Measurements from ENCODE around the gene BPHL.
"Not testable (repeated sequence)": the region's sequence is repeated elsewhere in the genome, so short reads cannot be mapped to it uniquely, and the experiment has no call there.

BPHL gene

GRCh38 chr6:3157131-3157933 lies 38.8 kb downstream of the BPHL start, which contains the start of gene TUBB2A:
TUBB2A (minus strand) TSS chr6:3157544; CDS start chr6:3157463, 81 bp downstream.
- peak; percentile 71 to 86 (median 82) for DNase-seq

- peak; percentile 15 to 55 (median 28) for DNase-seq
Observed at GRCh38 chr6:3159805-3160781, 41.6 kb downstream of the BPHL start.

GRCh38 chr6:3162067-3162497 lies 43.6 kb downstream of the BPHL start:
- DNase-seq, result no peak

GRCh38 chr6:3162565-3163247 lies 44.2 kb downstream of the BPHL start:
- DNase-seq, result peak in 2 of 4 experiments; percentile 22

GRCh38 chr6:3163248-3163594 lies 44.7 kb downstream of the BPHL start:
- DNase-seq, result no peak

GRCh38 chr6:3164388-3164787 lies 45.9 kb downstream of the BPHL start:
- no peak for DNase-seq

- DNase-seq, result no peak
Observed at GRCh38 chr6:3165631-3166534, 47.4 kb downstream of the BPHL start.

GRCh38 chr6:3166535-3167225 lies 48.2 kb downstream of the BPHL start:
- DNase-seq, result not testable (repeated sequence)

GRCh38 chr6:3168046-3168445 lies 49.5 kb downstream of the BPHL start:
- DNase-seq, result not testable (repeated sequence)

- not testable (repeated sequence) for DNase-seq
Observed at GRCh38 chr6:3170676-3171075, 52.2 kb downstream of the BPHL start.

- not testable (repeated sequence) for DNase-seq
Observed at GRCh38 chr6:3171313-3172175, 53.0 kb downstream of the BPHL start.

- not testable (repeated sequence) for DNase-seq
Observed at GRCh38 chr6:3172789-3173188, 54.3 kb downstream of the BPHL start.

GRCh38 chr6:3173636-3174089 lies 55.2 kb downstream of the BPHL start:
- DNase-seq, result not testable (repeated sequence)

GRCh38 chr6:3175715-3176402 lies 57.3 kb downstream of the BPHL start:
- no peak for DNase-seq

- peak in 1 of 4 experiments; percentile 6 for DNase-seq
Observed at GRCh38 chr6:3176562-3177355, 58.2 kb downstream of the BPHL start.

- DNase-seq, result not testable (repeated sequence)
Observed at GRCh38 chr6:3178666-3179065, 60.2 kb downstream of the BPHL start.

GRCh38 chr6:3179945-3180344 lies 61.4 kb downstream of the BPHL start:
- DNase-seq, result not testable (repeated sequence)

GRCh38 chr6:3181105-3181504 lies 62.6 kb downstream of the BPHL start:
- no peak for DNase-seq

All from activated CD4-positive, CD25-positive, alpha-beta regulatory T cell (primary cell).